Sigmoid colon (tissue), 7 donors: ENCODE data around the gene KCNH1. TPM values are rescaled to one million over a fixed set of nuclear protein-coding genes. Genes with fewer than 3 reads are reported as not detected.

Experiments
- DNase-seq: peaks from one replicate; pipeline ENCODE4 v3.0.0-alpha.2; 2019
- H3K27ac ChIP-seq, 4 donors: fragments of 200-600 bp; sonication (generic); one replicate each; pipeline ENCODE4 v1.5.1; 2016 to 2019; ENCODE audit warnings: mild to moderate bottlenecking in 1 of 4
- H3K27me3 ChIP-seq, 3 donors: fragments of 200-600 bp; sonication (generic); one replicate each; pipeline ENCODE4 v1.5.1; 2019; ENCODE audit warnings: mild to moderate bottlenecking in 1 of 3
- H3K36me3 ChIP-seq, 4 donors: fragments of 200-600 bp; sonication (generic); one replicate each; pipeline ENCODE4 v1.5.1; 2016 to 2019
- H3K4me1 ChIP-seq, 4 donors: fragments of 200-600 bp; sonication (generic); one replicate each; pipeline ENCODE4 v1.5.1; 2017 to 2019
- H3K4me3 ChIP-seq, 4 donors: fragments of 200-600 bp; sonication (generic); one replicate each; pipeline ENCODE4 v1.5.1; 2017 to 2019; ENCODE audit warnings: mild to moderate bottlenecking in 2 of 4, moderate library complexity in 1 of 4
- H3K9me3 ChIP-seq, 4 donors: fragments of 200-600 bp in 3 of 4; sonication (generic) in 3 of 4; one replicate each; pipeline versions ENCODE4 v1.5.1 to v1.6.1; 2013 to 2019
- EP300 ChIP-seq, 4 donors: sonication (generic); formaldehyde crosslinking; IDR thresholded peaks; one replicate each; pipeline ENCODE4 v1.6.1; 2017; ENCODE audit warnings: antibody characterized with exemption in 4 of 4
- POLR2A ChIP-seq, 2 donors: fragments of 450-650 bp; IDR thresholded peaks; one replicate each; pipeline ENCODE4 v1.6.1; 2016; ENCODE audit warnings: antibody characterized with exemption in 2 of 2, mild to moderate bottlenecking in 2 of 2, moderate library complexity in 2 of 2
- POLR2AphosphoS5 ChIP-seq, 4 donors: sonication (generic); formaldehyde crosslinking; IDR thresholded peaks; one replicate each; pipeline ENCODE4 v1.6.1; 2017; ENCODE audit warnings: antibody characterized with exemption in 4 of 4
- WGBS, 2 donors: extraction: QIAGEN DNeasy Blood & Tissue Kit; methylation state at CpG; one replicate each; pipeline ENCODE4 v1.1.7; 2013; 5-methylcytosine and 5-hydroxymethylcytosine counted together
- intact Hi-C: fragments of 100-400 bp; cut with DNase I; formaldehyde crosslinking; loops from one replicate; pipeline ENCODE4 v1.15.1; 2023
- polyA plus RNA-seq, 3 donors: library from polyadenylated mRNA; stranded (reverse); fragments of 200-250 nt; gene quantifications; one replicate each; pipeline ENCODE4 v1.2.3, GENCODE V29; 2013
- total RNA-seq, 4 donors: library from RNA; depleted of rRNA; stranded (reverse); fragments of >200 nt; gene quantifications; one replicate each; pipeline ENCODE4 v1.1.0, GENCODE V29; 2016
- TF ChIP-seq, protein P1 (sequence below), 4 experiments: fragments of 450-650 bp in 3 of 4; fragments of 200-600 bp in 1 of 4; IDR thresholded peaks; one replicate each; pipeline ENCODE4 v1.5.1; 2016 to 2019; ENCODE audit warnings: antibody characterized with exemption in 4 of 4, mild to moderate bottlenecking in 3 of 4, moderate library complexity in 2 of 4
- donor health status: healthy with polysubstance abuse.
- donor health status: Bipolar disorder and iron deficiency.
- donor health status: healthy.

Gene KCNH1
- total and polyA plus RNA-seq, 7 donors, result 0.23 to 3.1 (median 0.55) TPM; not detected in 2

DNA sequence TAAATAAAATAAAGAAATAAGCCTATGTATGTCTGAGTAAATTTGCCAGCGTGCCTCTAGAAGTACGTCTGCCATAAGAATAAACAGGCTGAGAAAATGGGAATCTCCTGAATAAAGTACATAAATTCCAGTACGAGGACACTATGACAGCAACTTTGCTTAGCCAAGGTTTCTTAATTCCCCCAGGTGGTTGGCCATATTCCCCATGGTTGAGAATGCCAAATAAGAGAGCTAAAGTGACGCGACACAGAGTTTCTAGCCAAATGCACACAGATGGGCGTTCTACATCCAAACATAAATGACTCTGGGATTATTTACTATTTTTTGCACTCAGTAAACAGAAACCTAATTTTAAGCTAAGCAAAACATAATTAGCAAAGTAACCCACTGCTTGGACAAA is 19.5 kb downstream of the KCNH1 start:
- H3K9me3 ChIP-seq, result peaks cover 0 to 6% (median 0%) of the 10 kb centered on the region in 4 donors
- DNase-seq, result no peak
- H3K4me3 ChIP-seq, result no peak overlapping the region
- H3K36me3 ChIP-seq, result no peaks in the 10 kb centered on the region
- no peaks in the 10 kb centered on the region for H3K4me1 ChIP-seq
- H3K27me3 ChIP-seq, result no peaks in the 10 kb centered on the region
- 76 to 82% methylated on average over 6 of the region's 6 CpGs for WGBS, 2 donors
- H3K27ac ChIP-seq, result no peak overlapping the region
- TF ChIP-seq EP300 (IDR thresholded peaks at IDR 0.05) (no peak), POLR2A (IDR thresholded peaks at IDR 0.05) (no peak), POLR2AphosphoS5 (IDR thresholded peaks at IDR 0.05) (no peak)
- TF ChIP-seq, protein P1, sequence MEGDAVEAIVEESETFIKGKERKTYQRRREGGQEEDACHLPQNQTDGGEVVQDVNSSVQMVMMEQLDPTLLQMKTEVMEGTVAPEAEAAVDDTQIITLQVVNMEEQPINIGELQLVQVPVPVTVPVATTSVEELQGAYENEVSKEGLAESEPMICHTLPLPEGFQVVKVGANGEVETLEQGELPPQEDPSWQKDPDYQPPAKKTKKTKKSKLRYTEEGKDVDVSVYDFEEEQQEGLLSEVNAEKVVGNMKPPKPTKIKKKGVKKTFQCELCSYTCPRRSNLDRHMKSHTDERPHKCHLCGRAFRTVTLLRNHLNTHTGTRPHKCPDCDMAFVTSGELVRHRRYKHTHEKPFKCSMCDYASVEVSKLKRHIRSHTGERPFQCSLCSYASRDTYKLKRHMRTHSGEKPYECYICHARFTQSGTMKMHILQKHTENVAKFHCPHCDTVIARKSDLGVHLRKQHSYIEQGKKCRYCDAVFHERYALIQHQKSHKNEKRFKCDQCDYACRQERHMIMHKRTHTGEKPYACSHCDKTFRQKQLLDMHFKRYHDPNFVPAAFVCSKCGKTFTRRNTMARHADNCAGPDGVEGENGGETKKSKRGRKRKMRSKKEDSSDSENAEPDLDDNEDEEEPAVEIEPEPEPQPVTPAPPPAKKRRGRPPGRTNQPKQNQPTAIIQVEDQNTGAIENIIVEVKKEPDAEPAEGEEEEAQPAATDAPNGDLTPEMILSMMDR (IDR thresholded peaks at IDR 0.05), result no peak
- intact Hi-C loops, result no loop called here

DNA sequence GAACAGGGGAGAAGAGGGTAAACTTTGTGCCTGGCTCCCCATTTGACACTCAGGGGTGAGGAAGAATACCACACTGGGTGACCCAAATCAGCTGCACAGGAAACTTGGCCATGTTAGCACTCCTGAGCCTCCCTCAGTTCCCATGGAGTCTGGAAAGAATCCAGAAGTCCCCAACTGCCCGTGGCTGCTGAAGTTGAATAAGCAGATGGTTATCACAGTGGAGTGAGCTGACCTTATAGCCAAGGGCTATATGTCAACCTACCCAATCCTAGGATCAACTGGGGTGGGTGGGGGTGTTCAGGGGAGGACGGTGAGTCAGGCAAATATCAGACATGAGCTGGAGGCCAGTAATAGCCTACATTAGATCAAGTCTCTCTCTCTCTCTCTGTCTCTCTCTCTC is 20.4 kb downstream of the KCNH1 start:
- TF ChIP-seq, protein P1 (IDR thresholded peaks at IDR 0.05), result no peak
- TF ChIP-seq POLR2A (IDR thresholded peaks at IDR 0.05), result no peak
- no peak for TF ChIP-seq EP300 (IDR thresholded peaks at IDR 0.05)
- TF ChIP-seq POLR2AphosphoS5 (IDR thresholded peaks at IDR 0.05), result no peak
- peaks cover 0 to 6% (median 0%) of the 10 kb centered on the region in 4 donors for H3K9me3 ChIP-seq
- H3K4me3 ChIP-seq, result no peak overlapping the region
- no peaks in the 10 kb centered on the region for H3K27me3 ChIP-seq
- DNase-seq, result no peak
- 63 to 64% methylated on average over 2 of the region's 2 CpGs for WGBS, 2 donors
- intact Hi-C loops, result no loop called here
- no peak overlapping the region for H3K27ac ChIP-seq
- no peaks in the 10 kb centered on the region for H3K4me1 ChIP-seq
- no peaks in the 10 kb centered on the region for H3K36me3 ChIP-seq

DNA sequence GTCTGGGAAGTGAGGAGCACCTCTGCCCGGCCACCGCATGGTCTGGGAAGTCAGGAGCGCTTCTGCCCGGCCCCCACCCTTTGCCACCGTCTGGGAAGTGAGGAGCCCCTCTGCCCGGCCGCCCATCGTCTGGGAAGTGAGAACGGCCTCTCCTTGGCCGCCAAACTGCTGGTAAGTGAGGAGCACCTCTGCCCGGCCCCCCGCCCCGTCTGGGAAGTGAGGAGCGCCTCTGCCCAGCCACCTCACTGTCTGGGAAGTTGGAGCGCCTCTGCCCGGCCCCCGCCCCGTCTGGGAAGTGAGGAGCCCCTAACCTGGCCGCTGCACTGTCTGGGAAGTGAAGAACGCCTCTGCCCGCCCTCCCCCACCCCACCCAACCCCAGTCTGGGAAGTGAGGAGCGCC is 22.6 kb downstream of the KCNH1 start:
- intact Hi-C loops, result no loop called here
- DNase-seq, result no peak
- Histone ChIP-seq H3K36me3 (no peaks in the 10 kb centered on the region), H3K4me1 (no peaks in the 10 kb centered on the region), H3K27ac (no peak overlapping the region), H3K4me3 (no peak overlapping the region), H3K9me3 (peaks cover 0 to 6% (median 0%) of the 10 kb centered on the region in 4 donors), H3K27me3 (no peaks in the 10 kb centered on the region)
- WGBS, 2 donors, result 89 to 91% methylated on average over 22 of the region's 22 CpGs
- TF ChIP-seq EP300 (IDR thresholded peaks at IDR 0.05) (no peak), POLR2AphosphoS5 (IDR thresholded peaks at IDR 0.05) (no peak), POLR2A (IDR thresholded peaks at IDR 0.05) (no peak)
- TF ChIP-seq, protein P1 (IDR thresholded peaks at IDR 0.05), result no peak

DNA sequence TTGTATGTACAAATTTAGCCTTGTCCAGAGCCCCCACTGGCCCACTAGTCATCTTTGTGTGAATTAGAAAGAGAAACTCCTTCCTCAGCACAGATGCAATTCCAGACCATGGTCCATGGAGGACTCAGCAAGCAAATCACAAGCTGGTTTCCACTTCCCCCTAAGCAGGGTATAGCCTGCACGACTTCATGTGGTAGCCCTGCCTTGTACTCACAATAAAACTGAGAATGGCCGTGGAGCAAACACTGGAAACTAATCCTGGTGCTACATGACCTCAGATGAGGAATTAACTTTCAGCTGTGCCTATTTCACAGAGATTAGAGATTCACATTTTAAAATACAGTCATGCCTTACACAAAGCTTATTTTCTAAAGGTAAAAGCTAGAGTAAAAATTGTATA is 32.5 kb downstream of the KCNH1 start:
- Histone ChIP-seq H3K4me1 (no peaks in the 10 kb centered on the region), H3K27ac (no peak overlapping the region), H3K9me3 (no peaks in the 10 kb centered on the region), H3K4me3 (no peak overlapping the region), H3K36me3 (no peaks in the 10 kb centered on the region), H3K27me3 (no peaks in the 10 kb centered on the region)
- no peak for TF ChIP-seq EP300 (IDR thresholded peaks at IDR 0.05)
- TF ChIP-seq POLR2AphosphoS5 (IDR thresholded peaks at IDR 0.05), result no peak
- no peak for TF ChIP-seq POLR2A (IDR thresholded peaks at IDR 0.05)
- TF ChIP-seq, protein P1 (IDR thresholded peaks at IDR 0.05), result no peak
- WGBS, 2 donors, result 15 to 46% methylated on average over 2 of the region's 2 CpGs
- intact Hi-C loops, result no loop called here
- no peak for DNase-seq

DNA sequence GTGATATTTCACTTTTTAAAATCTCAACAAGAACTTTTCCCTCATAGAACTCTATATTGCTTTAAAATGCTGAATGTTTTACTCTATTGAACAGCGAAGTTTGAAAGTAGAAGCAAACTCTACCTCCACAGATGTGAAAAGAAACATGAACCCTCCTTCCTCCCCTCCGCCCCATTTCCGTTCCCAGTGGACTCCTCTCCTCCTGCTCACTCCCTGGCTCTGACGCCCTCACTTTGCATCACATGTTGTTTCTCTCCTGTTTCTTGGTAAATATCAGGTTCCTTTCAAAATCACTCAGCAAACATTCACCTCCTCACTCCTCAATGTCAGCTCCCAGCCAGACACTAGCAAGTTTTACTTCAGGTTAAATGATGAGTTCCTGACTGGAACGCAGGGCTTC is 34.6 kb downstream of the KCNH1 start:
- Histone ChIP-seq H3K4me1 (no peaks in the 10 kb centered on the region), H3K9me3 (no peaks in the 10 kb centered on the region), H3K27me3 (no peaks in the 10 kb centered on the region), H3K36me3 (no peaks in the 10 kb centered on the region), H3K4me3 (no peak overlapping the region), H3K27ac (no peak overlapping the region)
- intact Hi-C loops, result no loop called here
- 62 to 74% methylated on average over 5 of the region's 5 CpGs for WGBS, 2 donors
- DNase-seq, result no peak
- no peak for TF ChIP-seq EP300 (IDR thresholded peaks at IDR 0.05)
- TF ChIP-seq, protein P1 (IDR thresholded peaks at IDR 0.05), result no peak
- TF ChIP-seq POLR2AphosphoS5 (IDR thresholded peaks at IDR 0.05), result no peak
- TF ChIP-seq POLR2A (IDR thresholded peaks at IDR 0.05), result no peak
